ENCODE data around the gene ZDHHC19.

DNA sequence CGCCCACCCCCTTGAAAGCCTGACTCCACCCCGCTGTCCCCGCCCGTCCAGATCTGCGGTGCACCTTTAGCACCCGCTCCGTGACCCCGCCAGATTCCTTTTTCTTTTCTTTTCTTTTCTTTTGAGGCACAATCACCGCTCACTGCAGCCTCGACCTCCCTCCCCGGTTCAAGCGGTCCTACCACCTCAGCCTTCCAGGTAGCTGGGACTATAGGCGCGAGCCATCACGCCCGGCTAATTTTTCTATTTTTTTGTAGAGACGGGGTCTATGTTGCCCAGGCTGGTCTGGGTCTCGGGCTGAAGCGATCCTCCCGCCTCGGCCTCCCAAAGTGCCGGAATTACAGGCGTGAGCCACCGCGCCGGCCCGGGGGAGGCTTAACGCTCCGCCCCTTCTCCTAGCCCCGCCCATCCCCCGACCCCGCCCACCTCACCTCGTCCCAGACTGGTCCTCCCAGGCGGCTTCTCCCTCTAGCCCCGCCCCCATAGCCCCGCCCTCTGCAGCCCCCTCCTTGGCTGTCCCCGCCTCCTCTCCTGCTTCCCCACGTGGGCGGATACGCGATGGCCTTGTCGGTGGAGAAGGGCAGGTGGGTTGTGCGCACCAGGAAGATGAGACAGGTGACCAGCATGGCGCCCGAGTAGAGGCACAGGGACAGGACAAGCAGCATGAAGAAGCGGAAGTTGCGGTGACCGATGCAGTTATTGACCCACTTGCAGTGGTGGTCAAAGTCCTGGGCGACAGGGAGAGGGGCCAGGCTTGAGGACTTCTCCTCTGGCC lies 3.2 kb downstream of the ZDHHC19 start:
- TF ChIP-seq, protein P1, sequence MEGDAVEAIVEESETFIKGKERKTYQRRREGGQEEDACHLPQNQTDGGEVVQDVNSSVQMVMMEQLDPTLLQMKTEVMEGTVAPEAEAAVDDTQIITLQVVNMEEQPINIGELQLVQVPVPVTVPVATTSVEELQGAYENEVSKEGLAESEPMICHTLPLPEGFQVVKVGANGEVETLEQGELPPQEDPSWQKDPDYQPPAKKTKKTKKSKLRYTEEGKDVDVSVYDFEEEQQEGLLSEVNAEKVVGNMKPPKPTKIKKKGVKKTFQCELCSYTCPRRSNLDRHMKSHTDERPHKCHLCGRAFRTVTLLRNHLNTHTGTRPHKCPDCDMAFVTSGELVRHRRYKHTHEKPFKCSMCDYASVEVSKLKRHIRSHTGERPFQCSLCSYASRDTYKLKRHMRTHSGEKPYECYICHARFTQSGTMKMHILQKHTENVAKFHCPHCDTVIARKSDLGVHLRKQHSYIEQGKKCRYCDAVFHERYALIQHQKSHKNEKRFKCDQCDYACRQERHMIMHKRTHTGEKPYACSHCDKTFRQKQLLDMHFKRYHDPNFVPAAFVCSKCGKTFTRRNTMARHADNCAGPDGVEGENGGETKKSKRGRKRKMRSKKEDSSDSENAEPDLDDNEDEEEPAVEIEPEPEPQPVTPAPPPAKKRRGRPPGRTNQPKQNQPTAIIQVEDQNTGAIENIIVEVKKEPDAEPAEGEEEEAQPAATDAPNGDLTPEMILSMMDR (IDR thresholded peaks at IDR 0.05): no peak
- TF ChIP-seq POLR2A (IDR thresholded peaks at IDR 0.05): no peak
